Measurements from ENCODE around the gene CUTC. TPM values are rescaled to one million over a fixed set of nuclear protein-coding genes. Genes with fewer than 3 reads are reported as not detected.

The CUTC gene
- total RNA-seq, 4 donors from 2014 or later = 29.7 to 57.5 (median 42.0) TPM

GRCh38 chr10:99787782-99788445, 55.9 kb downstream of the CUTC start:
- DNase-seq (ENCODE audit: low spot score) = no peak
- no peak for ATAC-seq (ENCODE audit: low FRiP score)
- no peak for TF ChIP-seq CTCF (IDR thresholded peaks at IDR 0.05)

- no peak for TF ChIP-seq CTCF (IDR thresholded peaks at IDR 0.05)
- ATAC-seq (ENCODE audit: low FRiP score) (peak; percentile 91), DNase-seq (ENCODE audit: low spot score) (no peak)
These were observed 56.7 kb downstream of the CUTC start for GRCh38 chr10:99788598-99789256.

GRCh38 chr10:99791831-99792230, 59.8 kb downstream of the CUTC start:
- TF ChIP-seq CTCF (IDR thresholded peaks at IDR 0.05) = no peak
- no peak for ATAC-seq (ENCODE audit: low FRiP score)

GRCh38 chr10:99793819-99794218, 61.8 kb downstream of the CUTC start:
- ATAC-seq (ENCODE audit: low FRiP score) (no peak), DNase-seq (ENCODE audit: low spot score) (no peak)
- TF ChIP-seq CTCF (IDR thresholded peaks at IDR 0.05) = no peak

More at GRCh38 chr10:99791831-99792230, 59.8 kb downstream of the CUTC start:
- no peak for DNase-seq (ENCODE audit: low spot score)

- no peak for TF ChIP-seq CTCF (IDR thresholded peaks at IDR 0.05)
- DNase-seq (ENCODE audit: low spot score) (no peak), ATAC-seq (ENCODE audit: low FRiP score) (no peak)
These were observed 64.9 kb downstream of the CUTC start for GRCh38 chr10:99796928-99797327.

GRCh38 chr10:99798031-99798430, 66.0 kb downstream of the CUTC start:
- ATAC-seq (ENCODE audit: low FRiP score) (no peak), DNase-seq (ENCODE audit: low spot score) (no peak)
- no peak for TF ChIP-seq CTCF (IDR thresholded peaks at IDR 0.05)

GRCh38 chr10:99798920-99799319, 66.9 kb downstream of the CUTC start:
- no peak for DNase-seq (ENCODE audit: low spot score)
- TF ChIP-seq CTCF (IDR thresholded peaks at IDR 0.05) = no peak
- no peak for ATAC-seq (ENCODE audit: low FRiP score)
